NCI-H1930 (cell line): Measurements from ENCODE around the gene ADCY5.
"Not testable (repeated sequence)": the region's sequence is repeated elsewhere in the genome, so short reads cannot be mapped to it uniquely, and the experiment has no call there.

Source experiments
- DNase-seq, 2 experiments: peaks; one replicate each; lab custom pipeline; 2025; lab: John Stamatoyannopoulos, UW

The ADCY5 gene

DNA sequence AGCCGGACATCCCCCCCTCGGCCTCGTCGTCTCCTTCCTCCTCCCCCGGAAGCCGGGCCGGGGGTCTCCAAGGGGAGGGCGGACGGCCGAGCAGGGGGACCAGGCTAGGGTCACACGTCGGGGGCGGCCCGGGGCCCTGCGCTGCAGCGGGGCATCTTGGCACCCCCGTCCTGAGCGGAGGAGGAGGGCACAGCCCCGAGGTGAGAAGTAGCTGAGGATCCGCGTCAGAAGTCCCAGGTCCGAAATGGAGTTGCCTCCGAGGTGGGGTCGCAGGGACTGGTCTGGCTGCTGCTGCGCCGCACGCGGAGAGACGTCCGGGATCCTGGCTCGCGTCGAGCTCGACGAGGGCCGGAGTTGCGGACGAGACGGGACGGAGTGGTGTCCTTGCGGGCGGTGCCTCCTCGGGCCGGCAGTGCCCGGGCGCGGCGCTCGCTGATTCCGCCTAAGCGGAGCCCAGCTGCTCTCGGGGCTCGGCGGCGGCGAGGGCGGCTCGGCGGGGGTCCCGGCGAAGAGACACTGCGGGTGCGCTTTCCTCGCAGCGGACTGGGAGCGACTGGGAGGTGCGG lies at the start of gene ADCY5:
Gene ADCY5, minus strand, starts transcription at position 555 of the 566 bp plus-strand sequence. Its CDS starts 545 bp downstream, at position 10.
- peak in 1 of 2 experiments; percentile 39 for DNase-seq

DNA sequence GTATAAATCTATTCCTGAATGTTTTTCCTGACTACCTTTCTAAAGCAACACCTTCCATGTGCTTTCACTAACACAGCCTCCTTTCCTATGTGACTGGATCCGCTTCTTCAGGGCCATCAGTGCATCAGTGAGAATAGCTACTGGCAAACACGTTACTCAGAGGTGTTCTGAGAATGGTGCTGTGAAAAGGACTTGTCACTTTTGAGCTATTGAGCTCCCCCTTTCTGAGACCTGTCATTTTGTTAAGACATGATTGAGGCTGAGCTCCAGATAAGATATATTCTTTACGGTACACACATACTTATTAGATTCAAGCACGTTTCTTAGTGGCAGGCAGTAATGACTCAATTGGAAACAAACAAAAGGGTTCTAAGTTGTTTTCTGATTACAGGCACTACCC lies 45.0 kb upstream of the ADCY5 start:
- DNase-seq, result no peak

DNA sequence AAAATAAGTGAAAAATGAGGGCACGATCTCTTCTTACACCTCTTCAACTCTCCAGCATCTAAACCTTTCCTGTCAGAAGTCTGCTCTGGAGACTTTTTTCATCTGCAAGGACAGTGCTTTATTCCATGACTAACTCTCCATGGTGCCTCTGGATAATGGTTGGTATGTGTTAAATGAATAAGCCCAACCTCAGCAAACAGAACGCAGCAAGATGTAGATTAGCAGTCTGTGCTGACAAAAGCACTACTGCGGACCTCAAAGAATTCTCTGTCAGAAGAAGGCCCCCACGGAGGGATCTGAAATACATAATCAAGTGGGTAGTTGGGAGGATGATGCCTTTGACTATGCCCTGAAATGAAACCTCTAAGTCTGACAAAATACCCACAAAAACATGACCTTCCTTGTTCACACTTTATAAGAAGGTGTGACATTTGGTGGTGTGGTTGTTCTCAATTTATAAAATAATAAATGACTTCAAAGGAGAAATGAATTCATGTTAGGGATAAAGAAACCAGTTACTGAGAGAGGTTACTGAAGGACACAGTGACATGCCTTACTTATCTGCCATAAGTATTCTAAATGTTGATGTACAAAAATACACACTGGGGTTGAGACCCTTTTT lies 43.2 kb upstream of the ADCY5 start:
- no peak for DNase-seq

DNA sequence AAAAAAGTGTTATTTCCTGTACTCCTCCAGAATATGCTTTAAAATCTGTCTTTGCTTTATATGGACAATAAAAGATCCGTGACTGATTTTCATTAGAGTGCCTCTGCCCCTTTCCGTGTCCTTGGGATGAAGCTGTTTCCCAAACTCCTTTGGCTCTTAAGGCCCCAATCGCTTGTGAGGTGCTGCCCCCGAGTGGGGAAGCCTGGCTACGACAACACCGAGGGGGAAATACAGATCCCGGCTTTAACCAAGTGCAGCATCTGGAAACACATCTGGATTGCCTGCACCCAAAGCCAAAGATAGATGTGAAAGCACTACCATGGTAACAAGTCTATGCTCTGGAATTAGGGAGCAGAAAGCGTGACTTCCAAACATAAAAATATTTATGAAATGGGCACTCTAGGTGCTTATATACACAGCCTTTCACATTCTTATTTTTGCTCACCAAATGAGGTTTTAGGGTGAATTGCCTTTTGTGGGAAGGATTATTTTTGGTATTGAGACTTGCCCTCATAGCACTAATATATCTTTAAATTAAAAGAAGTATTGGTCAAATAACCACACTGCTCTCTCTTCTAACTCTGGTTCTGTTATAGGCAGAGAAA lies 40.6 kb upstream of the ADCY5 start:
- peak; percentile 16 to 33 for DNase-seq

DNA sequence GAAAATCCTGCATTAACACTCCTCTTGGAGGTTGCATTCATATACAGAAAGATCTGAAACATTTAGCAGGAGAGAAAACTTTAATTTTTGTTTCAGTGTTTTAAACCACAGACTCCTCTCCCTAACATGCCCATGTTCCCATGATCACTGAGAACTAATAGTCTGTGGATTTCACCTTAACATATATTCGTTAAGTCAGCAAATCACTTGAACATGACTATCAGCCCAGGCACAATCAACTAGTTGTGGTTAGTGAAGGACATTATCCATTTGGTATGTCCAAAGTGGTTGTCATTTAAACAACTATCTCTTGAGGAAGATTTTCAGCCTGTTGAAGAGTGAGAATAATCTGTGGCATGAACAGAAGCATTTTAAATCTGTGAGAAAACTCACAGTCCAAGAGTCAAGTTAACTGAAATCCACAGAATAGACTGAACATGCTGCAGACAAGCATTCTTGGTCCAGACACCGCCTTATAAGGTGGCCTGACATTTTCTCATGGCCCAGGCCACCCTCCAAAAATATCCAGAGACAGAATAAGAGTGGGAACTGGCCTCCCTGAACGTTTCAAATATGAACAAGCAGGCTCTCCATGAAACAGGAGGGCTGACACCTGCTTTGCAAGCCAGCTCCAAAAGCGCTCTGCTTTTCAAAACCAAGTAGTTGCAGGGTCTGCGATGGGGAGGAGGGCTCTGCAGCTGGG lies 39.9 kb upstream of the ADCY5 start:
- no peak for DNase-seq

DNA sequence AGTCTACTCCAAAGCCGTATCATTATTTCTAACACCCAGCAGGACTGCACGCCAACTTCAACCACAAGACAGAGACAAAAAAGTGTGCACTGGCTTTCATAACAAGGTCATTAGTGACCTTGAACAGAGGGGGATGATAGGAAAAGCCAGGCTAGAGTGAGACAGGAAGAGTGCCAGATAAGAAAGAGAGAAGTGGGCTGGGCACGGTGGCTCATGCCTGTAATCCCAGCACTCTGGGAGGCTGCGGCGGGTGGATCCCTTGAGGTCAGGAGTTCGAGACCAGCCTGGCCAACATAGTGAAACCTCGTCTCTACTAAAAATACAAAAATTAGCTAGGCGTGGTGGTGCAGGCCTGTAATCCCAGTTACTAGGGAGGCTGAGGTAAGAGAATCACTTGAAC lies 38.2 kb upstream of the ADCY5 start:
- not testable (repeated sequence) for DNase-seq

DNA sequence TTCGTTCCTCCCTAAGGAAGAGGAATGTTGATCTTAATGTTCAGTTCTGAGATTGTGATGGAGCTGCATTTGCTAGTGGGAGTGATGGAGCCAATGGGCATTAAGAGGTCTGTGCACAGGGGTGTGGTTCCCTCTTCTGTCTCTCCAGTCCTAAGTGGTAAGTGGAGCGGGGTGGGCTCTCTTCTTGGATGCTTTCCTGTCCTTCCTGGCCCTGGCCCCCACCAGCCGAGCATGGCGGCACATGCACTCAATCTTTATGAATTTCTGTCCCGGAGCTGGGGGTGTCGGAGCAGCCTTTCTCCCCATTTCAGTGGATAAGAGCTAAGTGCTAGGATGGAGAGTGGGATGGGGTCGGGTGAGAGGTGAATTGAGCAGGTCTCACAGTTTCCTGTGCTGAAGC lies 37.6 kb upstream of the ADCY5 start:
- no peak for DNase-seq

DNA sequence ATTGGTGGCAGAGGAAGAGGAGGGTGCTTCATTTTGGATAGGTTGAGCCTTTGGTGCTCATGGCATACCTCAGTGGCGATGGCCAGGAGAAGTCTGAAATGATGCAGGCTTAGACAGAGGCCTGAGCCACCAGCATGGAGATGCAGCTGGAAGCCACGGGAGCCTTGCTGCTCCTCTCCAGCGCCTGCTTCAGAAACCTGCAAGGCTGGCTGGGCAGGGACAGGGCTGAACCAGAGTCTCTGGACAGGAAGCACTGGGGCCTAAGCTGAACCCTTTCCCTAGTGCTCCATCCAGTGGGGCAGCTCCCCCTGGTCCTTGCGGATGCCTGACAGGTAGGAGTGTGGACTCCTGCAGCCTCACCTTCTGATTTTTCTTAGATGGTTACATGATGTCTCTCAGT lies 36.7 kb upstream of the ADCY5 start:
- no peak for DNase-seq

DNA sequence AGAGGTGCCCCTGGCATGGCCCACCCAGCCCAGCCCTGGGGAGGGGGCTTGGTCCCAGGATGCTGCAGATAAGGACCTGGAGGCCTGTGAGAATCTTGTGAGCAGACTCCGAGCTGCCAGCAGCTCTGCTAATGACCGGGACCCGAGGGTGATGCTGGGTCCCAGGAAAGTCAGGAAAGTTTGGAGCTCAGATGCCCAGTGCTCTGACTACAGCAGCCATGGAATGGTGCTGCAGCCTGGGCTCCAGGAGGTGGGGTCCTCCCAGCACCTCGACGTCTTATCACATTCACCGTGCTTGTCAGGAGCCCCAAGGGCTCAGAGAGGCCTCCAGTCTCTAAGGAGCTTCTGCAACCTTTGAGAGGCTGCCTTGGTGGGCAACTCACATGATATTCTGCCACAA lies 34.3 kb upstream of the ADCY5 start:
- no peak for DNase-seq

DNA sequence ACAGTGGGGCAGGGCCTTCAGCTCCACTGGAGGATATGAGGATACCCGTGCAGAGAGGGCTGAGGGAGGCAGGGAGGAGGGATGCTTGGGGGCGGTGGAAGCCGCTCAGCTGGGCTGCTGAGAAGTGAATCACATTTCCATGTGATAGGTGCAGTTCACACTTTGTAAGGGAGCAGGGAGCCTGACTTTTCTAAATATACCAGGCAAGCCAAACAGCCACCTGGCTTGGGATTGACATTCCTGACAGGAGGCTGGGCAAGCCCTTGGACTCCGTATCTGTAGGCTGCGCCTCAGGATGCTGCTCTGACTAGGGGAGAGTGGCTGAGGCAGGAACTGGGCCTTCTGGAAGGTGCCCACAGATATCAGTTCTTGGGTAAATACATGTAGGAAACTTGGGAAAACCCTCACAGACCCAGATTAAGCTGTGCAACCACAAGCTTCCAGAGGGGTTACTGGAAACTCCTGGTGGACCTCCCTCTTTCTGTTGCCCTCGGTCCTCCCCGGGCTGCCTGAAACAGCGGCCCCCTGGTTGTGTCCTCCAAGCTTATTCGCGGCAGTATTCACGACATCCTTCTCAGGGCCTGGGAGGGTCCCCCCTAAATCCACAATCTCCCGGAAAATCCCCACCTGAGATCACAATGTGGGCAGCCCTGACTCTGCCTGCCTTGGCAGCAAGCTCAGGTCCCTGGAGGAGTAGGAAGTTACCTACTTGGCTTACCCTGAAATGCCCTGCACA lies 33.0 kb upstream of the ADCY5 start:
- no peak for DNase-seq

DNA sequence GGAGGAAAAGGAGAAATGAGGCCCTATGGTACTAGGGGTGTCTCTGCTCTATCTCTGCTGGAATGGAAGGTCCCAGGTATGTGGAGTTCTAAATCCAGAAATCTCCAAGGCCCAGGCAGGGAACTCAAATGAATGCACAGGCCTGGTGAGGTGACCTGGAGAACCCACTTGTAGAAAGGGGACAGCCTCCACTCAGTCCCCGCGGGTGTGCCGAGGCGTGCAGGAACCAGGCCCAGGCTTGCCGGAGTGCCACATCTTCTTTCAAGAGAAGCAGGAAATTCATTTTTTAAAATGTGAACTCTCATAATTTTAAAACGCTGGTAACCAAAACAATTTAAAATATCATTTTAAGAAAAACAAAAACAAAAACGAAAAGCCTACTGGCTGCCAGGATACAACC lies 32.2 kb upstream of the ADCY5 start:
- DNase-seq, result no peak

DNA sequence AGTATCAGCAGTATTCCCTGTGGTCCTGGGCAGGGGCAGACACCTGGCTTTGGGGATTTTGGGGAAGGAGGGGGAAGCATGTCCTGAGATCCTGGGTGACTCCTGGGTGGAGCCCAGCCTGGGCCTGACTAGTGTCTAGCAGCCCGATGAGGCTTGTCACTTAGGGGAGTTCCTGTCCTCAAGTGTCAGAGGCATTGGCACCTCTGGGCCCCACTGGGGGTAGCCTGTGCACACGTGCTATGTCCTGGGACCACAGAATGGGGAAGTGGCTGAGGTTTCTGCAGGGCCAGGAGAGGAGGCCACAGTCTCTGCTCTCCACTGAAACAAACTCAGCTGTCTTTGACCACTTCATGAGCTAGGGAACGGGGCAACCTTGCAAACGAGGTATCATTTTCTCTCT lies 31.5 kb upstream of the ADCY5 start:
- no peak for DNase-seq

DNA sequence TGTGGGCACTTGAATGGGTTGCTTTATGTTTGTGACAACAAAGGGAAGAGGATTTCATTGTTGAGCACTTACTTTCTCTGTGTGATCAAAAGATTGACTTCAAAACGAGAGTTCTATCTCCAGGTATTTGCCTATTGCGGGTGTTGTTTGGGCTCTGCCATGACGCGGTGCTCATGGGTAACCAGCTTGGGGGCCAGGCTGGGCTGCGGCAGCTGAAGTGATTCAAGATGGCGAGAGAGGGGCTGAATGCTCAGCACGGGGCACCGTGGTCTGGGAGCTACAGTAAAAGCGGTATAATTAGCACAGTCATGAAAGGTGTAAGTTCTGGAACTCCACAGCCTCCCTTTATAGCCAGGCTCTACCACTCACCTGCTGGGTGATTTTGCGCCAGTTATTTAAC lies 31.0 kb upstream of the ADCY5 start:
- no peak for DNase-seq

DNA sequence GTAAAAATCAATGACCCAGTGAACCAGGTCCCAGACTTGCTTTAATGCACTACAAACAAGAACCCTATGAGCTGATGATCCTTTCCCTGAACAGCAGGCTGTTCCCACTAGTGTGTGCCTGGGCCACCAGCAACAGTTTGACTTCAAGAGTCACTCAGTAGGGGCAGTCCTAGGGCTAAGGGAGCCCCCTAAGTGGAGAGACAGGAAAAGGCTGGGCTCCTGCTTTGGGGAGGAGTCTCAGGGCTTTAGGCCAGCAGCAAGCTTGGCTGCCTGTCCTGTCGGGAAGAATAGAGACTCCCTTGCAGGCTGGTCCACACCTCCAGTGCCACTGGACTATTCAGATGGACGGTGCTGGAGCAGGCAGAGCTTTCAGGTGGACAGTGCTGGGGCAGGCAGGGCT lies 29.4 kb upstream of the ADCY5 start:
- DNase-seq, result no peak

DNA sequence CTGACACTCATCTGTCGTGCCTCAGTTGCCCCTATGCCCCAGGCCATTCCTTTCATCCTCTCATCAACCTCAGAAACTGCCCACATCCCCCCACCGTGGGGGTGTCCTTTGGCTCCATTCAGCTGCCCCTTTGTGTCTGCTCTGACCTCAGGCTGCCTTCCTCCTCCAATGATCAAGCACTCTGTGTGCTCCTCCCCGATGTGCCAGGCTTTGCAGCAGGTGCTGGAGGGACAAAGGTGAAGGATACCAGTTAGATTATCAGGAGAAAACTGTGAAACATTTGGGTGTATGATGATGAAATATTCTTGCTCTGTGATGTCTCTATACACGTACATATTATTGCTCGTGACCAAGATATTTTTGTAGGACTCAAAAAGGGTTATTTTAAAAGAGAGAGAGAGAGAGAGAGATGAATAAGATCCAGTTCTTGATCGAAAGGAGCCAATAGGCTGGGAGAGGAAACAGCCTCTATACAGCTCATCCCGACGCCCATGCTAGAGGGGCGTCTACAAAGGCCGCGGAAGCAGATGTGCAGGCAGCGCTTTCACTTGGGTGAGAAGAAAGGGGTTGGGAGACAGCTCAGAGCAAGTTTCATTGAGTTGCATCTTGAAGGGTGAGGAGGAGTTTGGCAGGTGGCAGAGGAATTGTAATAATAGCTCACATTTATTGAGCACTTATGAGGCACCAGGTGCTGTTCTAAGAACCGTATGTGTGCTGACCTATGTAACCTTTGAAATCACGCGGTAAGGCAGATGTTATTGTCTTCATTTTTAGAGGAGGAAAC lies 28.3 kb upstream of the ADCY5 start:
- DNase-seq, result no peak

DNA sequence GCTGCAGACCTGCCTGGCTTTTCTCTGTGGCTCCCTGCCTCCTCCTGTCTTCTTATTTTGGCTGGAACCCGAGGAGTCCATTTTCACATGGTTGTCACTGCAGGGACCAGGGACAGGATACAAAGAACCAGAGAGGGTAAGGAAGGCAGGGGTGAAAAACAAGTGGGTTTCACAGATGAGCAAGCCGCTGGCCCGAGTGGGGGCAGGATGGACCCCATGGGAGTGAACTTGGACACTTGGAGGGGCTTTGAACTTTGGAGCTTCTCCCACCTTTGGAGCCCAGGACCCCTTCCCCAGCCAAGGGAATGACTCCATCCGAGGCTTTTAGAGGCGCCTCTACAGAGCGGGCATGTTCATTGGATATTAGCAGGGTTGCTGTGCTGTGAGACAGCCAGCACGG lies 26.9 kb upstream of the ADCY5 start:
- no peak for DNase-seq

DNA sequence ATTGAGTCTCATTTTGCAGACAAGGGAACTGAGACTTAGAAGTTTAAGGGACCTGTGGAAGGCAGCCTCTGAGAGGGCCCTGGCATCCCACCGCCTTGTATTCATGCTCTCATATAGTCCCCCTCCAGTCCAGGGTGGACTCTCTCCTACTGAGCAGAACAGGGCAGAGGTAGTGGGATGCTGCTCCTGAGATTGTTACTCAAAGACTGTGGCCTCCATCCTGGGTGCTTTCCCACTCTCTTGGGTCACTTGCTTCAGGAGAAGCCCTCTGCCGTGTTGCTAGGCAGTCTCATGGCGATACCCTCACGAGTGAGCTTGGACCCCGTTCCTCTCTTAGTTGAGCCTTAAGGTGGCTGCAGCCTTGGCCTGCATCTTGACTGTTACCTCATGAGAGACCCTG lies 22.2 kb upstream of the ADCY5 start:
- no peak for DNase-seq

DNA sequence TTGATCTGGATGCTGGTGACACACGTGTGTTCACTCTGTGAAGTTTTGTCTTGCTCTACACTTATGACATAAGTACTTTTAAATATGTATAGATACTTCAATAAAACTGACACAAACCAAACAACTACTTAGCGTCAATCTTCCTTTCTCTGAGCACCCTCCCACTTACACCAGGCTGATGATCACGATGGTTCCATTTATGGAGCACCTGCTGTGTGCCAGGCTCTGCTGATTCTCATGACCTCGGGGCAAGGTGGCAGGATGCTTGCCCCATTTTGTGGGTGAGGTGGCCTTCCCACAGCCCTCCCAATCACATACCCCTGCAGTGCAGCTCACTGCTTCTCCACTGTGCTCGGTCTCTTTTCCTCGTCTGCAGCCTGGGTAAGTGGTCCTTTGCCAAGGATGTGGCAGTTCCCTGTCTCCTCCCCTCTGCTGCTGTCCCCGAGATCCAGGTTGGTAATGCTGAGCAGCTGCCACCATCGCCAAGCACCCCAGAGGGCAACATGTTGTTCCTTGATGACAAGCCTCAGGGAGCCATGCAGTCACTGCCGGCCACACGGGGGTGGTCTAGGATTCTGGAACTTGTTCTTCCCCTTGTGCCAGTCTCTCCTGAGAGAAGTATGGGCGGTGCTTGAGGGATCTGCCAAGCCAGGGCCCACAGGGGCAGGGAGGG lies 20.6 kb upstream of the ADCY5 start:
- DNase-seq, result no peak

DNA sequence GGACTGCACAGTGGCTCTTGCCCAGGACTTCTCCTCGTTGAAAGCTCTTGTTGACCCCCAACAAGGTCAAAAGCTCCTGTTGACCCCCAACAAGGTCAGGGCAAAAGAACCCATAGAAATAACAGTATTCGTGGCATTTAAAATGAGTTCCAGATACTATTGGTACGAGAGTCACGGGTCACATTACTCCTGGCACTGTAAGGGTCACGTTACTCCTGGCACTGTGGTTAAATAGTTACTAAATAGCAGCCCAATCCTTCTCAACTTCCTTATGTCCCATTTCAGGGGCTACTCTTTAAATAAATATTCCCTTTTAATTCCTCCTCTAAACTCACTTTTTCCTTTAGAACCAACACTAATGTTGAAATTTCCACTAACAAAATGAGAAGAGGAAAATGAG lies 18.2 kb upstream of the ADCY5 start:
- no peak for DNase-seq

DNA sequence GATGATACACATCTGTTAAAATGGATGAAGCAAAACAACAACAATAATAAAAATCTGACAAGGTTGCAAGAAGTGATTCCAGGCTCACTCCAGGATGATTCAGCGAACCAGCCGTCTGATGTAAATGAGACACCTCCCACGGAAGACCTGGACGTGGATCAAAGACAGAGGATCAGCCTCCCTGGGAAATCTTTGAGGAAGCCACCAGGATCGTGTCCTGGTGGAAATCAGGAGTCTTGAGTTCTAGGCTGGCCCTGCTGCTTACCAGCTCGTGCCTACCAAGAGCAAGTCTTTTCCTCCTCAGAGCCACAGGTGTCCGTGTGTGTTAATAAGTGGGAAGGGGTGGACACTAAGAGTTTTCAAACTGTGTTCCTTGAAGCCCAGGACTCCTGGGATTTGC lies 15.3 kb upstream of the ADCY5 start:
- DNase-seq, result no peak

DNA sequence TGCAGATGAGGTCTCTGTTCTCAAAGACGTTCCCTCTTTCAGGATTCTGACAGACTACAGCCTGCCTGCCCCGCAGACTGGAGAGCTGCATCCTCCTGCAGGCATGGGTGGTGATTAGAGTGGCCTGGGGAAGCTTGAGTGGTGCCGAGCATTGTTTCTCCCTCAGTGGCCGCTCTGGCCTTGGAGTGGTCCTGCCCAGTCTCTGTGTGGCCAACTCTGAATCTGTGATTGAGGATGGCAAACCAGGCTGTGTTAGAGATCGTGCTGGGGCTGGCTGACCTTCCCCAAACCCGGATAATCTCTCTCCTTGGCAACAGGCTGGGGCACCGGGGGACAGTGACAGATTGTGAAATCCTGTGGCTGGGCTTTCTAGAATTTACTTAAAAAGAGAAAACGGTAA lies 11.0 kb upstream of the ADCY5 start:
- DNase-seq, result no peak
